ENCODE measurements around the gene NPAS2. TPM values are rescaled to one million over a fixed set of nuclear protein-coding genes. Genes with fewer than 3 reads are reported as not detected.
A peak's percentile ranks its signal among the peaks of the same experiment; 100 is the strongest.

Gene NPAS2
- total RNA-seq, 1 donor from 2014 or later = 8.2 TPM

DNA sequence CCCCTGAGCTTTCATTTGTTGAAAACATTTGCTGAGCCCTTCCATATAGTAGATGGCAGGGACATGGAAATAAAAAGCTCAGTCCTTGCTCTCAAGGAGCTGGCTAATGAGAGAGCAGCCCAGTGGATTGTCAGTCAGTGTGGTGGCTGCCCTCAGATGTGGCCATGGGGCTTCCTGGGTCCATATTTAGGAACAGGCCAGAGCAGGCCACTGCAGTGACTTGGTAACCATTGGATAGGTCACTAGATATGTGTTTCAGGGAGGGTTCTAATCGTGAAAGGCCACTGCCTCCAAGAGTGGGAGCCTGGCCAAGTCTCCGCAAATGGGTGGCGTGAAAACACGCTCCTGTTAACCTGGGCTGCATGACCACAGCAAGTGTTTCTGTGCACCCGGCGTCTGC, 37.4 kb downstream of the NPAS2 start:
- H3K27me3 ChIP-seq (ENCODE audit: control insufficient read depth, insufficient read depth, low read length) = no peaks in the 10 kb centered on the region
- no peak for DNase-seq (ENCODE audit: low read depth)
- H3K4me3 ChIP-seq (ENCODE audit: low read depth, low read length) = no peak overlapping the region
- TF ChIP-seq, protein P1, sequence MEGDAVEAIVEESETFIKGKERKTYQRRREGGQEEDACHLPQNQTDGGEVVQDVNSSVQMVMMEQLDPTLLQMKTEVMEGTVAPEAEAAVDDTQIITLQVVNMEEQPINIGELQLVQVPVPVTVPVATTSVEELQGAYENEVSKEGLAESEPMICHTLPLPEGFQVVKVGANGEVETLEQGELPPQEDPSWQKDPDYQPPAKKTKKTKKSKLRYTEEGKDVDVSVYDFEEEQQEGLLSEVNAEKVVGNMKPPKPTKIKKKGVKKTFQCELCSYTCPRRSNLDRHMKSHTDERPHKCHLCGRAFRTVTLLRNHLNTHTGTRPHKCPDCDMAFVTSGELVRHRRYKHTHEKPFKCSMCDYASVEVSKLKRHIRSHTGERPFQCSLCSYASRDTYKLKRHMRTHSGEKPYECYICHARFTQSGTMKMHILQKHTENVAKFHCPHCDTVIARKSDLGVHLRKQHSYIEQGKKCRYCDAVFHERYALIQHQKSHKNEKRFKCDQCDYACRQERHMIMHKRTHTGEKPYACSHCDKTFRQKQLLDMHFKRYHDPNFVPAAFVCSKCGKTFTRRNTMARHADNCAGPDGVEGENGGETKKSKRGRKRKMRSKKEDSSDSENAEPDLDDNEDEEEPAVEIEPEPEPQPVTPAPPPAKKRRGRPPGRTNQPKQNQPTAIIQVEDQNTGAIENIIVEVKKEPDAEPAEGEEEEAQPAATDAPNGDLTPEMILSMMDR (IDR thresholded peaks at IDR 0.05; ENCODE audit: insufficient read depth, low read length, severe bottlenecking) = no peak
- H3K36me3 ChIP-seq (ENCODE audit: control insufficient read depth, insufficient read depth, low read length) = peaks cover 1% of the 10 kb centered on the region
- no peak for FAIRE-seq

DNA sequence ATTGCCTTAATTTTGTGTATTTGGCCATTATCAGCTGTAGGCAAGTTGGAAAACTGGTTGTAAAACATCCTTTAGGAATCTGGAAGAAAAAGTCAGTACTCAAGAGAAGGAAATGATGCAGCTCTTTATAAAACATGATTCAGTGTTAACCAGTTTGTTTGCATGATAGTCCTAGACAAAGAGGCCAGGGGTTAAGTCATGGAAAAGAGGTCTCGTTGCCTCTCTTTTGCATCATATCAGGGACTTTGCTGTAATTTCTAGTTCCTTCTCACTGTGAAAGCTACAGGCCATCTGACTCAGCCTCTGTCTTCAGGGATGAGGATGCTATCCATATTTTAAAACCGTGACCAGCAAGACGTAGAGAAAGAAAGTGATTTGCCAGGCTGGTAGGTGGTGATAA, 38.0 kb downstream of the NPAS2 start:
- Histone ChIP-seq H3K27me3 (ENCODE audit: control insufficient read depth, insufficient read depth, low read length) (no peaks in the 10 kb centered on the region), H3K4me3 (ENCODE audit: low read depth, low read length) (no peak overlapping the region), H3K36me3 (ENCODE audit: control insufficient read depth, insufficient read depth, low read length) (no peaks in the 10 kb centered on the region)
- no peak for FAIRE-seq
- peak; percentile 62 for DNase-seq (ENCODE audit: low read depth)
- TF ChIP-seq, protein P1 (IDR thresholded peaks at IDR 0.05; ENCODE audit: insufficient read depth, low read length, severe bottlenecking) = no peak

DNA sequence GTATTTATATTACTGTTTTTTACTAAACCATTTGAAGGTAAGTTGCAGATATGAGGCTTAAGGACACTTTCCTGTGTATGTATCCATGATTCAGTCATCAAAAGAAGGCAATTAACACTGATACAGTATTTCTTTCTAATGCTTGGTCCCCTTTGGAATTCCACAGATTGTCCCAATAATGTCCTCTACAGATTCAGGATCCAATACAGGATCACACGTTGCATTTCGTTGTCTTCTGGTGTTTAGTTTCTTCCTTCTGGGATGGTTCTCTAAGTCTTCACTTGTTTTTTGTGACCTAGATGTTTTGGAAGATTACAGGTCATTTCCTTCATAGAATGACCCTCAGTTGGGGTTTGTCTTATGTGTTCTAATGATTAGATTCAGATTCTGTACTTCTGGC, 40.0 kb downstream of the NPAS2 start:
- TF ChIP-seq, protein P1 (IDR thresholded peaks at IDR 0.05; ENCODE audit: insufficient read depth, low read length, severe bottlenecking) = no peak
- Histone ChIP-seq H3K36me3 (ENCODE audit: control insufficient read depth, insufficient read depth, low read length) (no peaks in the 10 kb centered on the region), H3K27me3 (ENCODE audit: control insufficient read depth, insufficient read depth, low read length) (no peaks in the 10 kb centered on the region), H3K4me3 (ENCODE audit: low read depth, low read length) (no peak overlapping the region)
- FAIRE-seq (no peak), DNase-seq (ENCODE audit: low read depth) (no peak)

DNA sequence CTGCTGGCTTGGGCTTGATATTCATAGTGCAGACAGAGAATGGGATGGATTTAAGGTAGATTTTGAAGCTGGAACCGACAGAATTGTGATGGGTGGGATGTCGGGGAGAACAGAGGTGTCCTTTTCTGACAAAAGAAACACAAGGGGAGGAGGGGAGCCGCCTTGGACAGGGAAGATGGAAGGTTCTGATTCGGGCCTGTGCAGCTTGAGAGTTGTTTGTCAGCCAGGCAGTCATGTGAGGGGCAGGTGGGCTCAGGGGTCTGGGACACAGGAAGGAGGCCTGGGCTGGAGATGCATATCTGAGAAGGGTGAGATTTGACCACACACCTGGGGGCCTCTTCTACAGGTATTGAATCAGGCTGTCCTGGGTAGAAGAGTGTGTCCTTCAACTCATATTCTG, 41.4 kb downstream of the NPAS2 start:
- Histone ChIP-seq H3K27me3 (ENCODE audit: control insufficient read depth, insufficient read depth, low read length) (no peaks in the 10 kb centered on the region), H3K36me3 (ENCODE audit: control insufficient read depth, insufficient read depth, low read length) (peaks cover 2% of the 10 kb centered on the region), H3K4me3 (ENCODE audit: low read depth, low read length) (no peak overlapping the region)
- FAIRE-seq (no peak), DNase-seq (ENCODE audit: low read depth) (no peak)
- TF ChIP-seq, protein P1 (IDR thresholded peaks at IDR 0.05; ENCODE audit: insufficient read depth, low read length, severe bottlenecking) = no peak

DNA sequence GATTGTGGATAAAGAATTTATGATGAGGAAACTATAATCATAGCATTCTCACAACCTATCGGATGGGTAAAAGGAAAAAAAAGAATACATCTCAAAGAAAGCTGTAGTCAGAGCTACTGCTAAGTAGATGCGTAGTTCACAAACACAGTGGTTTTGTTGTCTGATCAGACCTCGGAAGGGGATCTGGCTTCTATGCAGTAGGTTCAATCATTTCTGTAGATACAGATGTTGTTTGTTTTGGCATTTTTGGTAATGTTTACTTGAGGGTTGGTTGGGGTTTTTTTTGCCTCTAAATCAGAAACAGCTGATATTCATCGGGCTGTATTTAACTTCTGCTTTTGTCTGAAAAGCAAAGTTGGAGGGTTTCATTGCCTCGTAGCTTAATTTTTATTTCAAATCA, 42.1 kb downstream of the NPAS2 start:
- no peak for DNase-seq (ENCODE audit: low read depth)
- Histone ChIP-seq H3K4me3 (ENCODE audit: low read depth, low read length) (no peak overlapping the region), H3K27me3 (ENCODE audit: control insufficient read depth, insufficient read depth, low read length) (no peaks in the 10 kb centered on the region), H3K36me3 (ENCODE audit: control insufficient read depth, insufficient read depth, low read length) (peaks cover 2% of the 10 kb centered on the region)
- no peak for FAIRE-seq
- TF ChIP-seq, protein P1 (IDR thresholded peaks at IDR 0.05; ENCODE audit: insufficient read depth, low read length, severe bottlenecking) = no peak

DNA sequence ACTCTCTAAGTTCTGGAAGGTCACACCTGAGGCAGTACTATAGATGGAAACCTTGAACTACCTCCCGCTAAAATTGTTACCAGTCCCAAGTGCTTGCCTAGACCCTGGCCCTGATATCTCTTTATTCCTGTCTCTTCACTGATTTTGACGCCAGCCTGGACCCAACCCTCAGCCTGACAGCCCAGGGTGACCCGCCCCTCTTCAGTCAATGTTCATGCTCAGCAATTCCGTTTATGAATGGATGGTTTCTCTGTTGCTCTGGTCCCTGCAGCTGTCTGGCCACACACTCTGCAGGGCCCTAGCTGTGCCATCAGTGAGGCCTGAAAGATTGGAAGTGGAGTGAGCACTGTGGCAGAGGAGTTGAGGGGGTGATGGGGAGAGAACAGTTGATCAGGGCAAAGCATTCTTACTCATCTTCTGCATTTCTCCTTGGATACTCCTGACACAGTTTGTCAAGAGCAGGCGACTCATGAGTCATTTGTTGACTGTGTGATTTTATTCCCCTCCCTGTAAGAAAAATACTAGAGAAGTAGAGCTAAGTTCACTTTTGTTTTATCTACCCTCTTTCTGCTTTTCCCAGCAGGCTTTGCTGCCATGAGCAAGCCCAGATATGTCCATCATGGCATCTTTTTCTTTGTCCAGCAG, 46.0 kb downstream of the NPAS2 start:
- peaks cover 2% of the 10 kb centered on the region for H3K36me3 ChIP-seq (ENCODE audit: control insufficient read depth, insufficient read depth, low read length)
- no peak overlapping the region for H3K4me3 ChIP-seq (ENCODE audit: low read depth, low read length)
- H3K27me3 ChIP-seq (ENCODE audit: control insufficient read depth, insufficient read depth, low read length) = no peaks in the 10 kb centered on the region
- FAIRE-seq (peak; percentile 58), DNase-seq (ENCODE audit: low read depth) (peak; percentile 83)
- TF ChIP-seq, protein P1 (IDR thresholded peaks at IDR 0.05; ENCODE audit: insufficient read depth, low read length, severe bottlenecking) = no peak
